ENCODE data around the gene TAMALIN. TPM values are rescaled to one million over a fixed set of nuclear protein-coding genes. Genes with fewer than 3 reads are reported as not detected.

Gene TAMALIN
- total RNA-seq, 2 donors from 2014 or later, result 16.5 to 38.6 TPM

GRCh38 chr12:52014567-52015530 is 8.1 kb downstream of the TAMALIN start:
- Histone ChIP-seq H3K27ac (no peak overlapping the region), H3K36me3 (no peaks in the 10 kb centered on the region), H3K4me3 (no peak overlapping the region), H3K27me3 (replicated peaks; ENCODE audit: insufficient read depth) (no peaks in the 10 kb centered on the region), H3K4me1 (replicated peaks) (peaks cover 12% of the 10 kb centered on the region), H3K9me3 (no peaks in the 10 kb centered on the region)
- DNase-seq (ENCODE audit: low spot score), result no peak
- WGBS, result 77% methylated on average over 57 of the region's 93 CpGs
- intact Hi-C loops (cut with DNase I), result no loop called here
- TF ChIP-seq CTCF (IDR thresholded peaks at IDR 0.05) (no peak), POLR2AphosphoS5 (IDR thresholded peaks at IDR 0.05) (no peak), POLR2A (IDR thresholded peaks at IDR 0.05) (no peak)

GRCh38 chr12:52015532-52016041 is 8.8 kb downstream of the TAMALIN start:
- H3K27me3 ChIP-seq (replicated peaks; ENCODE audit: insufficient read depth), result no peaks in the 10 kb centered on the region
- no peak overlapping the region for H3K4me3 ChIP-seq
- 65% methylated on average over 10 of the region's 10 CpGs for whole genome bisulfite sequencing
- H3K4me1 ChIP-seq (replicated peaks), result peaks cover 5% of the 10 kb centered on the region
- no peak for DNase-seq (ENCODE audit: low spot score)
- H3K9me3 ChIP-seq, result no peaks in the 10 kb centered on the region
- H3K36me3 ChIP-seq, result no peaks in the 10 kb centered on the region
- no peak overlapping the region for H3K27ac ChIP-seq
- intact Hi-C loops (cut with DNase I), result no loop called here
- no peak for TF ChIP-seq POLR2AphosphoS5 (IDR thresholded peaks at IDR 0.05)
- TF ChIP-seq CTCF (IDR thresholded peaks at IDR 0.05), result no peak
- no peak for TF ChIP-seq POLR2A (IDR thresholded peaks at IDR 0.05)

- no peaks in the 10 kb centered on the region for H3K9me3 ChIP-seq
- no peaks in the 10 kb centered on the region for H3K27me3 ChIP-seq (replicated peaks; ENCODE audit: insufficient read depth)
- H3K4me1 ChIP-seq (replicated peaks), result no peaks in the 10 kb centered on the region
- WGBS, result 67% methylated on average over 4 of the region's 4 CpGs
- no peak overlapping the region for H3K27ac ChIP-seq
- intact Hi-C loops (cut with DNase I), result no loop called here
- no peak for TF ChIP-seq CTCF (IDR thresholded peaks at IDR 0.05)
- H3K4me3 ChIP-seq, result no peak overlapping the region
- no peak for DNase-seq (ENCODE audit: low spot score)
- no peaks in the 10 kb centered on the region for H3K36me3 ChIP-seq
These were observed 11.8 kb downstream of the TAMALIN start for GRCh38 chr12:52018433-52019112.

- Histone ChIP-seq H3K27ac (no peak overlapping the region), H3K27me3 (replicated peaks; ENCODE audit: insufficient read depth) (no peaks in the 10 kb centered on the region), H3K4me3 (no peak overlapping the region), H3K4me1 (replicated peaks) (no peaks in the 10 kb centered on the region), H3K9me3 (no peaks in the 10 kb centered on the region), H3K36me3 (no peaks in the 10 kb centered on the region)
- 65% methylated on average over 13 of the region's 13 CpGs for WGBS
- intact Hi-C loops (cut with DNase I), result no loop called here
- DNase-seq (ENCODE audit: low spot score), result no peak
- no peak for TF ChIP-seq CTCF (IDR thresholded peaks at IDR 0.05)
- no peak for TF ChIP-seq POLR2AphosphoS5 (IDR thresholded peaks at IDR 0.05)
- no peak for TF ChIP-seq POLR2A (IDR thresholded peaks at IDR 0.05)
These were observed 12.5 kb downstream of the TAMALIN start for GRCh38 chr12:52019113-52019770.

Data from prostate gland (tissue), 2 donors.